ENCODE results near the gene COG7. TPM values are rescaled to one million over a fixed set of nuclear protein-coding genes. Genes with fewer than 3 reads are reported as not detected.

The COG7 gene
- total RNA-seq, 1 donor from 2014 or later: 24.0 TPM

DNA sequence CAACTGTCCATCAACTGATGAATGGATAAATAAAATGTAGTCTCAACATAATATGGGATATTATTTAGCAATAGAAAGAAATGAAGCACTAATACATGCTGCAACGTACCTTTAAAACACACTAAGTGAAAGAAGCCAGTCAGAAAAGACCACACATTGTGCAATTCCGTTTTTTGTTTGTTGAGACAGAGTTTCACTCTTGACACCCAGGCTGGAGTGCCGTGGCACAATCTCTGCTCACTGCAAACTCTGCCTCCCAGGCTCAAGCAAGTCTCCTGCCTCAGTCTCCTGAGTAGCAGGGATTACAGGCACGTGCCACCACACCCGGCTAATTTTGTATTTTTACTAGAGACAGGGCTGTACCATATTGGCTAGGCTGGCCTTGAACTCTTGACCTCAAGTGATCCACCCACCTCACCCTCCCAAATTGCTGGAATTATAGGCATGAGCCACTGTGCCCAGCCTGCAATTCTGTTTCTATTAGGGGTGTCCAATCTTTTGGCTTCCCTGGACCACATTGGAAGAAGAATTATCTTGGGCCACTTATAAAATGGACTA, 110.8 kb downstream of the COG7 start:
- no peaks in the 10 kb centered on the region for H3K4me1 Mint-ChIP-seq (ENCODE audit: unreplicated experiment)

DNA sequence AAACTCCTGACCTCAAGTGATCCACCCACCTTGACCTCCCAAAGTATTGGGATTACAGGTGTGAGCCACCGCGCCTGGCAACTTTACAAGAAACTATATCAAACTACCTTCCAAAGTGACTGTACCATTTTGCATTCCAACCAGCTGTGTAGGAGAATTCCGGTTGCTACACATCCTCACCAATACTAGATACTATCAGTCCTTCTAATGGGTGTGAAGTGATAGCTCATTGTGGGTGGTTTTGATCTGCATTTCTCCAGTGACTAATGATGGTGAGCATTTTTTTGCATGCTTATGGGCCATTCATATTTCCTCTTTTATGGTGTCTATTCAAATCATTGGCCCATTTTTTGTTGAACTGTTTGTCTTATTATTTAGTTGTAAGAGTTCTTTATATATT, 113.2 kb downstream of the COG7 start:
- no peaks in the 10 kb centered on the region for H3K36me3 Mint-ChIP-seq
- no peak overlapping the region for H3K27ac Mint-ChIP-seq
- DNase-seq (ENCODE audit: extremely low spot score, unreplicated experiment): no peak
- peaks cover 9% of the 10 kb centered on the region for H3K27me3 Mint-ChIP-seq
- H3K4me1 Mint-ChIP-seq (ENCODE audit: unreplicated experiment): no peaks in the 10 kb centered on the region
- no peaks in the 10 kb centered on the region for H3K9me3 Mint-ChIP-seq
- TF ChIP-seq, protein P1, sequence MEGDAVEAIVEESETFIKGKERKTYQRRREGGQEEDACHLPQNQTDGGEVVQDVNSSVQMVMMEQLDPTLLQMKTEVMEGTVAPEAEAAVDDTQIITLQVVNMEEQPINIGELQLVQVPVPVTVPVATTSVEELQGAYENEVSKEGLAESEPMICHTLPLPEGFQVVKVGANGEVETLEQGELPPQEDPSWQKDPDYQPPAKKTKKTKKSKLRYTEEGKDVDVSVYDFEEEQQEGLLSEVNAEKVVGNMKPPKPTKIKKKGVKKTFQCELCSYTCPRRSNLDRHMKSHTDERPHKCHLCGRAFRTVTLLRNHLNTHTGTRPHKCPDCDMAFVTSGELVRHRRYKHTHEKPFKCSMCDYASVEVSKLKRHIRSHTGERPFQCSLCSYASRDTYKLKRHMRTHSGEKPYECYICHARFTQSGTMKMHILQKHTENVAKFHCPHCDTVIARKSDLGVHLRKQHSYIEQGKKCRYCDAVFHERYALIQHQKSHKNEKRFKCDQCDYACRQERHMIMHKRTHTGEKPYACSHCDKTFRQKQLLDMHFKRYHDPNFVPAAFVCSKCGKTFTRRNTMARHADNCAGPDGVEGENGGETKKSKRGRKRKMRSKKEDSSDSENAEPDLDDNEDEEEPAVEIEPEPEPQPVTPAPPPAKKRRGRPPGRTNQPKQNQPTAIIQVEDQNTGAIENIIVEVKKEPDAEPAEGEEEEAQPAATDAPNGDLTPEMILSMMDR (conservative IDR thresholded peaks at IDR 0.05): no peak
- no peak overlapping the region for H3K4me3 Mint-ChIP-seq

More for the DNA sequence above, 110.8 kb downstream of the COG7 start:
- H3K4me3 Mint-ChIP-seq: no peak overlapping the region
- no peak for DNase-seq (ENCODE audit: extremely low spot score, unreplicated experiment)
- TF ChIP-seq, protein P1 (conservative IDR thresholded peaks at IDR 0.05): no peak
- H3K36me3 Mint-ChIP-seq: no peaks in the 10 kb centered on the region
- H3K27ac Mint-ChIP-seq: no peak overlapping the region
- H3K27me3 Mint-ChIP-seq: peaks cover 14% of the 10 kb centered on the region
- no peaks in the 10 kb centered on the region for H3K9me3 Mint-ChIP-seq

Other genes with a start within 250 kb of the COG7 start
- gene SCNN1B, start 150.9 kb downstream of the COG7 start, total RNA-seq (ENCODE audit: low replicate concordance): 4.2 and 4.3 TPM in 2 replicates
- 63.3 and 105 TPM in 2 replicates for gene GGA2, start 57.3 kb upstream of the COG7 start, total RNA-seq (ENCODE audit: low replicate concordance)
- 24.4 and 25.3 TPM in 2 replicates for gene EARS2, start 104.2 kb upstream of the COG7 start, total RNA-seq (ENCODE audit: low replicate concordance)
- 91.9 and 97.6 TPM in 2 replicates for gene UBFD1, start 104.5 kb upstream of the COG7 start, total RNA-seq (ENCODE audit: low replicate concordance)
- 86.3 and 103 TPM in 2 replicates for gene NDUFAB1, start 143.1 kb upstream of the COG7 start, total RNA-seq (ENCODE audit: low replicate concordance)
- 14.0 and 19.3 TPM in 2 replicates for gene PALB2, start 188.1 kb upstream of the COG7 start, total RNA-seq (ENCODE audit: low replicate concordance)
- 77.8 and 78.3 TPM in 2 replicates for gene DCTN5, start 188.3 kb upstream of the COG7 start, total RNA-seq (ENCODE audit: low replicate concordance)
- 21.6 and 67.2 TPM in 2 replicates for gene PLK1, start 225.7 kb upstream of the COG7 start, total RNA-seq (ENCODE audit: low replicate concordance)

All from type B pancreatic cell (in vitro differentiated cells).